ENCODE data around the gene SUPT5H. TPM values are rescaled to one million over a fixed set of nuclear protein-coding genes. Genes with fewer than 3 reads are reported as not detected.
A peak's percentile ranks its signal among the peaks of the same experiment; 100 is the strongest.

SUPT5H gene
- total RNA-seq, 2 donors from 2014 or later: 192 to 201 TPM

DNA sequence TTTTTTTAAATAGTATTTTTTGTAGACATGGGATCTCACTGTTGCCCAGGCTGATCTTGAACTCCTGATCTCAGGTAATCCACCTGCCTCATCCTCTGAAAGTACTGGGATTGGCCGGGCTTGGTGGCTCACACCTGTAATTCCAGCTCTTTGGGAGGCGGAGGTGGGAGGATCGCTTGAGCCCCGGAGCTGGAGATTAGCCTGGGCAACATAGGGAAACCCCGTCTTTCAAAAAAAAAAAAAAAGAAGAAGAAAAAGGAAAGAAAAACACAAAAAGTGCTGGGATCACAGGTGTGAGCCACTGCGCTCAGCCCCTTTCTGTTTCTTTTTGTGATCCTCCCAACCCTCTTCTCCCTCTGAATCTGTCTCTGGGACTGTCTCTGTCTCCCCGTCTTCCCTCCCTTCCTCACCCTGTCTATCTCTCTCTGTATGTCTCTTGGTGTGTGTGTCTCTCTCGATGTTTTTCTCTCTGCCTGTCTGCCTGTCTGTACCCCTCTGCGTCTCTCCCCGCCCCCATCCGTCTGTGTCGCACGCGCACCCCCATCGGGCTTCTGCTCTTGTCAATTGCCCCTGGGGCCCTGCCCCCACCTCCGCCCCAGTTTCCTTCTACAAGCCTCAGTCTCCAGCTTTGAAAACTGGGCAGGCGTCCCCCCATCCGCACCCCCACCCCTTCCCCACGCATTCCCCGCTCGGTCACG lies 39.3 kb upstream of the SUPT5H start:
- H3K4me1 Mint-ChIP-seq (ENCODE audit: low read depth): peaks cover 62% of the 10 kb centered on the region
- H3K36me3 Mint-ChIP-seq (ENCODE audit: insufficient read depth in 2 of 2): peaks cover 15 to 24% of the 10 kb centered on the region in 2 donors
- peak overlapping the region; percentile 88 to 100 for H3K4me3 Mint-ChIP-seq
- H3K9me3 Mint-ChIP-seq: no peaks in the 10 kb centered on the region
- H3K27ac Mint-ChIP-seq: peak overlapping the region; percentile 87
- DNase-seq (peak; percentile 86 to 90), ATAC-seq (replicated peaks in 1 of 2) (peak; percentile 2 to 3)
- no peaks in the 10 kb centered on the region for H3K27me3 Mint-ChIP-seq (ENCODE audit: low read depth)

DNA sequence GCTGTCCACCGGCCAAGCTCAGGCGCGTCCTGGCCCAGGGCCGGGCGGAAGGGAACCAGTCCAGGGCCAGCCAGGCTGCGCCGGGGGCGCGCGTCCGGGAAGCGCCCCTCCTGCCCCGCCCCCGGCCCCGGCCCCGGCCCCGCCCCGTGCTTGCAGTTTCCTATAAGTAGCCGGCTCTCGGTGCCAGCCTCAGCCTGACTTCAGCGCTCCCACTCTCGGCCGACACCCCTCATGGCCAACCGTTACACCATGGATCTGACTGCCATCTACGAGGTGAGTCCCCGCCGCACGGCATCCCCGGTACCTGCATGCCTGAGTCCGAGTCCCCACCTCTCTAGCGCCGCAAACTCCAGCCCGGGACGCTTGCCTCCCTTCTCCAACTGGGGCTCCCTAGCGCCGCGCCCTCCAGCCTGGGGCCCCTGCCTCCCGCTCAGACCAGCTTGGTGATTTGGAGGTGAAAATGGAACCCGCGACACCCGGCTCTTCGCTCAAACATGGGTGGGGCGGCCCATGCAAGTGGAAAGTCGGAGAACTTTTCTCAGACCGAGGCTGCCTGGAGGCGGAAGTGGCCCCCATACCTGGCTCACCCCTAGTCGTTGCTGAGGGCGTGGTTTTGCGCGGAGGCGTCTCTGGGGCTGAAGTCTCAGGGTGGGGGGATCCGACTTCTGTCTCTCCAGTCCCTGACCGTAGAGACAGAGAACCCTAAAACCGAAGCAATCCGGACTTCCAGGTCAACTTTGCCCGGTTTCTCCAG lies 38.5 kb upstream of the SUPT5H start, which contains the start of gene ZFP36:
Gene ZFP36 (plus strand): TSS at position 192 of the 754 bp plus-strand sequence. CDS start 58 bp downstream, at position 250.
- peak within 1 kb of the TSS; percentile 88 to 100 for H3K4me3 Mint-ChIP-seq
- H3K27me3 Mint-ChIP-seq (ENCODE audit: low read depth): no peaks in the 10 kb centered on the region
- peaks cover 62% of the 10 kb centered on the region for H3K4me1 Mint-ChIP-seq (ENCODE audit: low read depth)
- peaks cover 15 to 24% of the 10 kb centered on the region in 2 donors for H3K36me3 Mint-ChIP-seq (ENCODE audit: insufficient read depth in 2 of 2)
- no peaks in the 10 kb centered on the region for H3K9me3 Mint-ChIP-seq
- ATAC-seq (replicated peaks in 1 of 2): peak; percentile 34 to 40
- DNase-seq: peak; percentile 91 to 93
- peak within 1 kb of the TSS; percentile 94 for H3K27ac Mint-ChIP-seq

DNA sequence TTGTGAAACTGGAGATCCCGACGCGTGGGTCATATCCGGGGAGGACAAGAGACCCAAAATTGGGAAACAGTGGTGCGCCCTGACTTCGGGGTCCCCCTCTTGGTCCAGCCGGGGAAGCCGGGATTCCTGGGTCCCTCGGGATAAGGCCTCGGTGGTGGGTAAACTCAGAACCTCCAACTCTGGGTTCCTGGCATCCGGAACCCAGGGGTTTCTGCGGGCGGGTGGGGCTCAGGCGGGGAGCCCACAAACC lies 38.0 kb upstream of the SUPT5H start:
- ATAC-seq (replicated peaks in 1 of 2): no peak
- Mint-ChIP-seq H3K9me3 (no peaks in the 10 kb centered on the region), H3K4me1 (ENCODE audit: low read depth) (peaks cover 62% of the 10 kb centered on the region), H3K4me3 (peak overlapping the region; percentile 88 to 100), H3K27ac (peak overlapping the region; percentile 94), H3K36me3 (ENCODE audit: insufficient read depth in 2 of 2) (peaks cover 16 to 24% of the 10 kb centered on the region in 2 donors), H3K27me3 (ENCODE audit: low read depth) (no peaks in the 10 kb centered on the region)
- no peak for DNase-seq

GRCh38 chr19:39407660-39408391 lies 37.6 kb upstream of the SUPT5H start:
- Mint-ChIP-seq H3K27me3 (ENCODE audit: low read depth) (no peaks in the 10 kb centered on the region), H3K27ac (peak overlapping the region; percentile 97), H3K4me1 (ENCODE audit: low read depth) (peaks cover 58% of the 10 kb centered on the region), H3K4me3 (peak overlapping the region; percentile 88 to 100), H3K9me3 (no peaks in the 10 kb centered on the region), H3K36me3 (ENCODE audit: insufficient read depth in 2 of 2) (peaks cover 17 to 24% of the 10 kb centered on the region in 2 donors)
- ATAC-seq (replicated peaks in 1 of 2) (no peak), DNase-seq (peak; percentile 74 to 76)

DNA sequence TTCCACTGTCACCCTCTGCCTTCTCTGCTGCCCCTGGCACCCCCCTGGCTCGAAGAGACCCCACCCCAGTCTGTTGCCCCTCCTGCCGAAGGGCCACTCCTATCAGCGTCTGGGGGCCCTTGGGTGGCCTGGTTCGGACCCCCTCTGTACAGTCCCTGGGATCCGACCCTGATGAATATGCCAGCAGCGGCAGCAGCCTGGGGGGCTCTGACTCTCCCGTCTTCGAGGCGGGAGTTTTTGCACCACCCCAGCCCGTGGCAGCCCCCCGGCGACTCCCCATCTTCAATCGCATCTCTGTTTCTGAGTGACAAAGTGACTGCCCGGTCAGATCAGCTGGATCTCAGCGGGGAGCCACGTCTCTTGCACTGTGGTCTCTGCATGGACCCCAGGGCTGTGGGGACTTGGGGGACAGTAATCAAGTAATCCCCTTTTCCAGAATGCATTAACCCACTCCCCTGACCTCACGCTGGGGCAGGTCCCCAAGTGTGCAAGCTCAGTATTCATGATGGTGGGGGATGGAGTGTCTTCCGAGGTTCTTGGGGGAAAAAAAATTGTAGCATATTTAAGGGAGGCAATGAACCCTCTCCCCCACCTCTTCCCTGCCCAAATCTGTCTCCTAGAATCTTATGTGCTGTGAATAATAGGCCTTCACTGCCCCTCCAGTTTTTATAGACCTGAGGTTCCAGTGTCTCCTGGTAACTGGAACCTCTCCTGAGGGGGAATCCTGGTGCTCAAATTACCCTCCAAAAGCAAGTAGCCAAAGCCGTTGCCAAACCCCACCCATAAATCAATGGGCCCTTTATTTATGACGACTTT lies 36.8 kb upstream of the SUPT5H start:
- peak overlapping the region; percentile 97 for H3K27ac Mint-ChIP-seq
- no peaks in the 10 kb centered on the region for H3K9me3 Mint-ChIP-seq
- H3K4me1 Mint-ChIP-seq (ENCODE audit: low read depth): peaks cover 57% of the 10 kb centered on the region
- ATAC-seq (replicated peaks in 1 of 2) (no peak), DNase-seq (peak; percentile 39 to 43)
- peak overlapping the region; percentile 88 to 100 for H3K4me3 Mint-ChIP-seq
- H3K27me3 Mint-ChIP-seq (ENCODE audit: low read depth): no peaks in the 10 kb centered on the region
- H3K36me3 Mint-ChIP-seq (ENCODE audit: insufficient read depth in 2 of 2): peaks cover 17 to 24% of the 10 kb centered on the region in 2 donors

DNA sequence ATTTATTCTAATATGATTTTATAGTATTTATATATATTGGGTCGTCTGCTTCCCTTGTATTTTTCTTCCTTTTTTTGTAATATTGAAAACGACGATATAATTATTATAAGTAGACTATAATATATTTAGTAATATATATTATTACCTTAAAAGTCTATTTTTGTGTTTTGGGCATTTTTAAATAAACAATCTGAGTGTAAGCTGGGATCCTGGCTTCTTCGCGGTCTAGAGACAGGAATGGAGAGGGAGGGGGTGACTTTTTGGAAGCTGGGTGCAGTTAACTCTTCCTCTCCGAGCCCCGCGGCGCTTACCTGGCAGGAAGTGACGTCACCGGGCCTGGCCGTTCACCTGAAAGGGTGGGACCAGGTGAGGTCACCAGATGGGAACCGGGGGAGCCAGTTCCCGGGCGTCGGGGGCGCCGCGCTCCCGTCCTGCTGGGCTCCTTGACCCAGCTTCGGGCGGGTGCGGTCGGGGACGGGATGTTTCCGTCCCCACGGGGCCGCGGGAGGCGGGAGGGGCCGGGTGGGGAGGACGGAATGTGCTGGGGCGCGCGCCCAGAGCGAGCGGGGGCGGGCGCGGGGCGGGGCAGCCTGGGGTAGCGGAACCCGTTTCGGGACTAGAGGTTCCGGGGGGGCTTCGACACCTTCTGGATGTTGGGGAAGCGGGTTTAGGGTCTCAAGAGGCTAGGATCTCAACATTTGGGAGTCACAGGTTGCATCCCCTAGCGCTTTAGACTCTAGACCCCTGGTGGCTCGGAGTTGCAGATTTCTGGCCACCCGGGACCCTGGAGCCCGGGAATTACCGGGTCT lies 36.0 kb upstream of the SUPT5H start:
- DNase-seq: peak; percentile 85 to 86
- peak; percentile 6 to 7 for ATAC-seq (replicated peaks in 1 of 2)
- H3K4me3 Mint-ChIP-seq: peak overlapping the region; percentile 88 to 100
- H3K9me3 Mint-ChIP-seq: no peaks in the 10 kb centered on the region
- peak overlapping the region; percentile 100 for H3K27ac Mint-ChIP-seq
- peaks cover 21 to 31% of the 10 kb centered on the region in 2 donors for H3K36me3 Mint-ChIP-seq (ENCODE audit: insufficient read depth in 2 of 2)
- peaks cover 59% of the 10 kb centered on the region for H3K4me1 Mint-ChIP-seq (ENCODE audit: low read depth)
- no peaks in the 10 kb centered on the region for H3K27me3 Mint-ChIP-seq (ENCODE audit: low read depth)

- Mint-ChIP-seq H3K9me3 (no peaks in the 10 kb centered on the region), H3K27ac (peak overlapping the region; percentile 100), H3K4me1 (ENCODE audit: low read depth) (peaks cover 55% of the 10 kb centered on the region), H3K36me3 (ENCODE audit: insufficient read depth in 2 of 2) (peaks cover 22 to 33% of the 10 kb centered on the region in 2 donors), H3K4me3 (peak overlapping the region; percentile 88 to 100), H3K27me3 (ENCODE audit: low read depth) (no peaks in the 10 kb centered on the region)
- DNase-seq: peak; percentile 78 to 83
- ATAC-seq (replicated peaks in 1 of 2): peak; percentile 24 to 29
These were observed 35.2 kb upstream of the SUPT5H start for GRCh38 chr19:39410017-39410830.

GRCh38 chr19:39410831-39411080 lies 34.6 kb upstream of the SUPT5H start:
- peaks cover 22 to 33% of the 10 kb centered on the region in 2 donors for H3K36me3 Mint-ChIP-seq (ENCODE audit: insufficient read depth in 2 of 2)
- H3K27me3 Mint-ChIP-seq (ENCODE audit: low read depth): no peaks in the 10 kb centered on the region
- peak overlapping the region; percentile 88 to 100 for H3K4me3 Mint-ChIP-seq
- H3K9me3 Mint-ChIP-seq: no peaks in the 10 kb centered on the region
- DNase-seq (no peak), ATAC-seq (replicated peaks in 1 of 2) (no peak)
- peak overlapping the region; percentile 100 for H3K27ac Mint-ChIP-seq
- H3K4me1 Mint-ChIP-seq (ENCODE audit: low read depth): peaks cover 49% of the 10 kb centered on the region

DNA sequence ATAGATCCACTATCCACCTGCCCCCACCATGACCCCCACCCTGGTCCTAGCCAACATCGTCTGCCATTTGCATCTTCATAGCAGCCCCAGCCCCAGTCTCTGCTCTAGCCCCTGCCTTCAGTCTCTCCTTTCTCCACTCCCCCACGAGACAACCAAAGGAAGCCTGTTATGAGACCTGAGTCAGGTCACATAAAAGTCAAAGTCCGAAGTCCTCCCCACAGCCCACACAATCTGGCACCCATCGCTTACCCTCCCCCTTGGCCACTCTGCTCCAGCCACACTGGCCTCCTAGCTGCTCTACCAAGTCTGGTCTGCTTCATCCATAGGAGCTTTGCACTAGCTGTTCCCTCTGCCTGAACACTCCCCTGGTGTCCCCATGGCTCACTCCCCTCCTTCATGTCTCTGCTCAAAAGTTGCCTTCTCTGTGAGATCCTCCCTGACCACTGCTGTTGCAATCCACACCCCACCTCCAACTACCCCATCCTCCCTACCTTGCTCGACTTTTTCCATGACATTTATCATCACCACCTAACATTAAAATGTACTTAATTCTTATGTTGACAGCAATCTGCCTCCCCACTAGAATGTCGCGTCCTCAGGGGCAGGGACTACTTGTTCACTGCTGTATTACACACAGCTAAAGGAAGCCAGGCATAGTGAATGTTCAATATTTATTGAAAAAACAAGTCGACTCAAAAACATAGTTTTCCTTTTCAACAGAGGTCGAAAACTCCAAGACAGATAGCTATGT lies 34.1 kb upstream of the SUPT5H start:
- Mint-ChIP-seq H3K9me3 (no peaks in the 10 kb centered on the region), H3K27me3 (ENCODE audit: low read depth) (no peaks in the 10 kb centered on the region), H3K4me3 (peak overlapping the region; percentile 88 to 100), H3K36me3 (ENCODE audit: insufficient read depth in 2 of 2) (peaks cover 20 to 31% of the 10 kb centered on the region in 2 donors), H3K4me1 (ENCODE audit: low read depth) (peaks cover 44% of the 10 kb centered on the region), H3K27ac (peak overlapping the region; percentile 100)
- DNase-seq (no peak), ATAC-seq (replicated peaks in 1 of 2) (no peak)

DNA sequence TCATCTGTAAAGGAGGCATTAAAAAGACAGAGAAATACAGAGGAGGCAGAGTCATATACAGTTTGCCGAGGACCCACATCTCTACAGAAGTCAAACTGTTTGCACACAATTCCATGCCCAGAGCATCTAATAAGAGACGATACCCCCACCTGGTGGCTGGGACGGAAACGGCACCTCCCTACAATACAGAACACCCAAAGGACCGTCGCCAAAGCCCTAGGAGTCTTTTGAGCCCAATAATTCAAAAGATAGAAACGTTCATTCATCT lies 33.6 kb upstream of the SUPT5H start:
- Mint-ChIP-seq H3K27me3 (ENCODE audit: low read depth) (no peaks in the 10 kb centered on the region), H3K36me3 (ENCODE audit: insufficient read depth in 2 of 2) (peaks cover 20 to 31% of the 10 kb centered on the region in 2 donors), H3K27ac (peak overlapping the region; percentile 100), H3K4me3 (peak overlapping the region; percentile 88 to 100), H3K4me1 (ENCODE audit: low read depth) (peaks cover 42% of the 10 kb centered on the region), H3K9me3 (no peaks in the 10 kb centered on the region)
- peak; percentile 91 for DNase-seq
- ATAC-seq (replicated peaks in 1 of 2): peak; percentile 48 to 50
